ENCODE data around the gene PTPRD.

DNA sequence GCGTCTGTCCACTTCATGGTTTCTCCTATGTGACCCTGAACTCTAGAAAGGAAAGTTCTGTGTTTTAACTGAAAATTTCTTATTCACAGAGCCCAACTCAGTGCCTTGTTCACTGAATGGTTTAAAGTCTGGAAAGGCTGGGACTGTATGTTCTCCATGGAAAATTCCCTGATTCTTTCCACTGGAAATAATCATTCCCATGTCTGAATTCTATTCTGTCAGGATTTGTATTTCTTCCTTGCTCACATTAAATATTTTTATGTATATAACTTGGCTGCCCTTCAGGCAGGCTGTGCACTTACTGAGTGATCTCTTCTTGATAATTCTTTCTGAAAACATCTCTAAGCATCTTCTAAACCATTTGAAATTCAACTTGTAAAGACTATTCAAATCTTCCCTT lies 1686.3 kb downstream of the PTPRD start:
- TF ChIP-seq, protein P1, sequence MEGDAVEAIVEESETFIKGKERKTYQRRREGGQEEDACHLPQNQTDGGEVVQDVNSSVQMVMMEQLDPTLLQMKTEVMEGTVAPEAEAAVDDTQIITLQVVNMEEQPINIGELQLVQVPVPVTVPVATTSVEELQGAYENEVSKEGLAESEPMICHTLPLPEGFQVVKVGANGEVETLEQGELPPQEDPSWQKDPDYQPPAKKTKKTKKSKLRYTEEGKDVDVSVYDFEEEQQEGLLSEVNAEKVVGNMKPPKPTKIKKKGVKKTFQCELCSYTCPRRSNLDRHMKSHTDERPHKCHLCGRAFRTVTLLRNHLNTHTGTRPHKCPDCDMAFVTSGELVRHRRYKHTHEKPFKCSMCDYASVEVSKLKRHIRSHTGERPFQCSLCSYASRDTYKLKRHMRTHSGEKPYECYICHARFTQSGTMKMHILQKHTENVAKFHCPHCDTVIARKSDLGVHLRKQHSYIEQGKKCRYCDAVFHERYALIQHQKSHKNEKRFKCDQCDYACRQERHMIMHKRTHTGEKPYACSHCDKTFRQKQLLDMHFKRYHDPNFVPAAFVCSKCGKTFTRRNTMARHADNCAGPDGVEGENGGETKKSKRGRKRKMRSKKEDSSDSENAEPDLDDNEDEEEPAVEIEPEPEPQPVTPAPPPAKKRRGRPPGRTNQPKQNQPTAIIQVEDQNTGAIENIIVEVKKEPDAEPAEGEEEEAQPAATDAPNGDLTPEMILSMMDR (IDR thresholded peaks at IDR 0.05; ENCODE audit: low read depth, low read length, poor library complexity, severe bottlenecking), result no peak
- no peak for TF ChIP-seq EZH2phosphoT487 (IDR thresholded peaks at IDR 0.05; ENCODE audit: borderline replicate concordance, low read length)

Data from DOHH2 (cell line).